GM21717 (cell line): ENCODE measurements around the gene FAM78A.
"Not testable (repeated sequence)": the region's sequence is repeated elsewhere in the genome, so short reads cannot be mapped to it uniquely, and the experiment has no call there.

Experiments
- ATAC-seq: cut with Tn5 transposase; IDR thresholded peaks from one replicate; pipeline ENCODE4 v1.9.1; 2021; ENCODE audit warnings: mild to moderate bottlenecking, moderate library complexity; ENCODE audit not compliant: unreplicated experiment

Gene FAM78A

GRCh38 chr9:131270171-131271015 lies 5.9 kb downstream of the FAM78A start:
- ATAC-seq: no peak

GRCh38 chr9:131266266-131267229 lies 9.8 kb downstream of the FAM78A start:
- no peak for ATAC-seq

GRCh38 chr9:131264231-131264630 lies 12.1 kb downstream of the FAM78A start:
- ATAC-seq: no peak

- ATAC-seq: no peak
Measured at GRCh38 chr9:131263701-131264100, 12.6 kb downstream of the FAM78A start.

- not testable (repeated sequence) for ATAC-seq
Measured at GRCh38 chr9:131263033-131263343, 13.3 kb downstream of the FAM78A start.

GRCh38 chr9:131262327-131263032 lies 13.8 kb downstream of the FAM78A start:
- no peak for ATAC-seq

GRCh38 chr9:131260751-131261452 lies 15.4 kb downstream of the FAM78A start:
- no peak for ATAC-seq

GRCh38 chr9:131259916-131260597 lies 16.3 kb downstream of the FAM78A start:
- no peak for ATAC-seq

GRCh38 chr9:131259432-131259898 lies 16.8 kb downstream of the FAM78A start:
- no peak for ATAC-seq

GRCh38 chr9:131258698-131259431 lies 17.4 kb downstream of the FAM78A start:
- ATAC-seq: no peak

- no peak for ATAC-seq
Measured at GRCh38 chr9:131258186-131258585, 18.1 kb downstream of the FAM78A start.

GRCh38 chr9:131257266-131258025 lies 18.9 kb downstream of the FAM78A start:
- ATAC-seq: no peak

- ATAC-seq: no peak
Measured at GRCh38 chr9:131255676-131256197, 20.6 kb downstream of the FAM78A start.

GRCh38 chr9:131254626-131255025 lies 21.7 kb downstream of the FAM78A start:
- ATAC-seq: no peak

GRCh38 chr9:131253891-131254491 lies 22.3 kb downstream of the FAM78A start:
- no peak for ATAC-seq

GRCh38 chr9:131252120-131252519 lies 24.2 kb downstream of the FAM78A start:
- no peak for ATAC-seq

- ATAC-seq: no peak
Measured at GRCh38 chr9:131246618-131247017, 29.7 kb downstream of the FAM78A start.

GRCh38 chr9:131244331-131244730 lies 32.0 kb downstream of the FAM78A start:
- not testable (repeated sequence) for ATAC-seq
